MM.1S (cell line): ENCODE data around the gene RBM47.

Experiments used
- EZH2 ChIP-seq: fragments of 300-600 bp; sonication (generic); optimal IDR thresholded peaks from 2 replicates; pipeline ENCODE3; 2017; ENCODE audit warnings: low read depth, mild to moderate bottlenecking, antibody characterized with exemption, low read length, mixed read lengths
- EZH2phosphoT487 ChIP-seq: fragments of 300-600 bp; sonication (generic); IDR thresholded peaks from 2 replicates; pipeline ENCODE4 v1.6.1; 2018; ENCODE audit warnings: antibody characterized with exemption, low read length
- TF ChIP-seq, protein P1 (sequence below): fragments of 300-600 bp; sonication (generic); IDR thresholded peaks from 2 replicates; pipeline ENCODE4 v1.5.1; 2016; ENCODE audit warnings: antibody characterized with exemption, low read length, mixed read lengths

DNA sequence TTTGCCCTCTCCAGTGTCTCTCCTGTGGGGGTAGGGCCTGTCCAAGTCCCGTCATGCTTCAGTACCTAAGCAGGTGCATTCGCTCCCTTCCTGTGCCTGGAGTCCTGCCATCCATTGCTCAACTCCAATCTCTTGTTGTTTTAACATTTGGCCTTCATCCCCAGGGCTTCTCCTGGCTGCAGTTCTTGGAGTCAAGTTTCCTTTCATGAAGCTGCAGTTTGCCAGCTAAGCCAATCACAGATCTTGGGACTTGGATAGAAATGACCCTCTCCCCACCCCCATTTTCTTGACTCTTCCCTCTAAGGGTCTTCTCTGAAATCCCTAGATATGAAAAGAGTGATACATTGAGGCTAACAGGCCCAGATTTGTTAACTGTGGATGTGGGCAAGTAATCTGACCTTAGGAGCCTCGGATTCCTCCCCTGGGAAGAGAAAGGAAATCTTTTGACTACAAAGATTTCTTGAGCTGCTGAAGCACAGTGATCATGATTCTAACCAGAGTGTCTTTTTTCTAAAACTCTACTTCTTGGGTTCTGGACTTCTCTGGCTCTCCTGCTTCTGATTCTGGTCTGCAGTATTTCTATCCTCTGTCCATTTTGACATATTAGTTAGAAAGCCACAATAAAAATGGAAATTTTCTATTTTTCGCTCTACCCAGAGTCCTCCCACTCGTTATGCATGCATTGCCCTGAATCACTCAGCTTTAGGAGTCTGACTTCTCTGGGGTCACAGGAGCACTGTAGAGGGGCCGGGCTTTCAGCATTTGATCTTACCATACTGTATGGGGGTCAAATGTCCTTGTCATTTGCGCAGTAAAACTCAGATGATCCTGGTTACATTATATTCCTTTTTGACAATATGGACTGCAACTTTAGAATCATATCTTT, 233.5 kb downstream of the RBM47 start:
- TF ChIP-seq EZH2 (no peak), EZH2phosphoT487 (no peak)
- TF ChIP-seq, protein P1, sequence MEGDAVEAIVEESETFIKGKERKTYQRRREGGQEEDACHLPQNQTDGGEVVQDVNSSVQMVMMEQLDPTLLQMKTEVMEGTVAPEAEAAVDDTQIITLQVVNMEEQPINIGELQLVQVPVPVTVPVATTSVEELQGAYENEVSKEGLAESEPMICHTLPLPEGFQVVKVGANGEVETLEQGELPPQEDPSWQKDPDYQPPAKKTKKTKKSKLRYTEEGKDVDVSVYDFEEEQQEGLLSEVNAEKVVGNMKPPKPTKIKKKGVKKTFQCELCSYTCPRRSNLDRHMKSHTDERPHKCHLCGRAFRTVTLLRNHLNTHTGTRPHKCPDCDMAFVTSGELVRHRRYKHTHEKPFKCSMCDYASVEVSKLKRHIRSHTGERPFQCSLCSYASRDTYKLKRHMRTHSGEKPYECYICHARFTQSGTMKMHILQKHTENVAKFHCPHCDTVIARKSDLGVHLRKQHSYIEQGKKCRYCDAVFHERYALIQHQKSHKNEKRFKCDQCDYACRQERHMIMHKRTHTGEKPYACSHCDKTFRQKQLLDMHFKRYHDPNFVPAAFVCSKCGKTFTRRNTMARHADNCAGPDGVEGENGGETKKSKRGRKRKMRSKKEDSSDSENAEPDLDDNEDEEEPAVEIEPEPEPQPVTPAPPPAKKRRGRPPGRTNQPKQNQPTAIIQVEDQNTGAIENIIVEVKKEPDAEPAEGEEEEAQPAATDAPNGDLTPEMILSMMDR: no peak
